ENCODE results near the gene RBP2.

RBP2 gene

DNA sequence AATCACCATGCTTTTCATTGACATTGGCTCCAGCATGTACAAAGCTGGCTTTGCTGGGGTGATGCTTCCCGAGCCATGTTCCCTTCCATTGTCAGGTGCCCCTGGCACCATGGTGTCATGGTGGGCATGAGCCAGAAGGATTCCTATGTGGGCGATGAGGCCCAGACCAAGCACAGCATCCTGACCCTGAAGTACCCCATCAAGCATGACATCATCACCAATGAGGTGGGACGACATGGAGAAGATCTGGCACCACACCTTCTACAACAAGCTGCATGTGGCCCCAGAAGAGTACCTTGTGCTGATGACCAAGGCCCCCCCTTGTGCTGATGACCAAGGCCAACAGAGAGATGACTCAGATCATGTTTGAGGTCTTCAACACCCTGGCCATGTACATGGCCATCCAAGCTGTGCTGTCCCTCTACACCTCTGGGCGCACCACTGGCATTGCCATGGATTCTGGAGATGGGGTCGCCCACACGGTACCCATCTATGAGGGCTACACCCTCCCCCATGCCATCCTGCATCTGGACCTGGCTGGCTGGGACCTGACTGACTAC is 17.6 kb upstream of the RBP2 start:
- H4K8ac ChIP-seq (ENCODE audit: low read length) = no peak overlapping the region
- no peak overlapping the region for H2BK12ac ChIP-seq (ENCODE audit: low read length in 2 of 2)
- no peak overlapping the region for H3K4me3 ChIP-seq (ENCODE audit: insufficient read depth in 1 of 2, low read depth in 1 of 2, low read length in 2 of 2)
- no peak overlapping the region for H2BK5ac ChIP-seq (ENCODE audit: low read depth, low read length, poor library complexity, severe bottlenecking)
- H2BK15ac ChIP-seq (ENCODE audit: low read depth, poor library complexity, severe bottlenecking) = no peak overlapping the region
- H3K18ac ChIP-seq (ENCODE audit: low read depth in 1 of 2, low read length in 2 of 2) = no peak overlapping the region
- no peak overlapping the region for H3K9ac ChIP-seq (ENCODE audit: low read length)
- no peak overlapping the region for H4K91ac ChIP-seq (ENCODE audit: low read length)
- no peak for DNase-seq
- no peaks in the 10 kb centered on the region for H3K9me3 ChIP-seq (ENCODE audit: control insufficient read depth, low read length)
- no peak overlapping the region for H3K23ac ChIP-seq (ENCODE audit: low read length in 2 of 2)
- H3K14ac ChIP-seq (ENCODE audit: low read length in 2 of 2) = no peak overlapping the region
- H3K79me1 ChIP-seq (replicated peaks; ENCODE audit: low read length, poor library complexity, severe bottlenecking) = no peaks in the 10 kb centered on the region
- no peaks in the 10 kb centered on the region for H3K4me1 ChIP-seq (ENCODE audit: control insufficient read depth, insufficient read depth, low read depth, low read length)
- H3K27me3 ChIP-seq (ENCODE audit: control insufficient read depth in 1 of 2, insufficient read depth in 1 of 2, low read length in 2 of 2) = peaks cover 0 to 4% of the 10 kb centered on the region in 2 experiments
- no peak overlapping the region for H3K4me2 ChIP-seq (ENCODE audit: low read length, poor library complexity, severe bottlenecking)
- no peaks in the 10 kb centered on the region for H3K36me3 ChIP-seq (ENCODE audit: control insufficient read depth in 1 of 2, insufficient read depth in 2 of 2, low read depth in 1 of 2, low read length in 2 of 2)
- H2AK5ac ChIP-seq (ENCODE audit: low read length, severe bottlenecking) = no peak overlapping the region
- WGBS = 82% methylated on average over 6 of the region's 6 CpGs
- no peak overlapping the region for H2AFZ ChIP-seq (ENCODE audit: low read depth, low read length)
- no peak overlapping the region for H3K27ac ChIP-seq (ENCODE audit: low read length, poor library complexity, severe bottlenecking)
- H3K4ac ChIP-seq (ENCODE audit: low read depth in 1 of 2, low read length in 2 of 2) = peak overlapping the region in 1 of 2 experiments; percentile 2
- no peak overlapping the region for H2BK120ac ChIP-seq (ENCODE audit: low read depth, low read length)

DNA sequence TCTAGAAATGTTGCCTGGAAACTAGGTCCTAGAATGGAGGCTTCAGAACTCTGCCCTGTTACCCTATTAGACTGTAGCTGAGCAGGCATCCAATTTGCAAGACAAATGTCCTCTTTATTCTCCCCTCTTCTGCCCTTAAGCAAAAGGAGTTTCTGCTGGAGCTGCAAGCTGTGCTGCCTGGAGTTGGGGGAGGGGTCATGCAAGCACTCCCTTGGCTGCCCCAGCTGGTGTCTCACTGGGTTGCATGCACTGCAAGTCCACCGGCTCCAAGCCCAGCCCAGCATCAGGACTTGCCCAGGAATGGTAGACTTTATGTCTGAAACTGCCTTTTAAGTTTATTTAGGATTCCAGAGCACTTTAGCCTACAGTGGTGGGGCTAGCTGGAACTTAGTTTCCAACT is 15.7 kb upstream of the RBP2 start:
- Histone ChIP-seq H3K18ac (ENCODE audit: low read depth in 1 of 2, low read length in 2 of 2) (no peak overlapping the region), H3K9ac (ENCODE audit: low read length) (no peak overlapping the region), H4K91ac (ENCODE audit: low read length) (no peak overlapping the region), H3K4me3 (ENCODE audit: insufficient read depth in 1 of 2, low read depth in 1 of 2, low read length in 2 of 2) (no peak overlapping the region), H2BK15ac (ENCODE audit: low read depth, poor library complexity, severe bottlenecking) (no peak overlapping the region), H3K27ac (ENCODE audit: low read length, poor library complexity, severe bottlenecking) (no peak overlapping the region), H2BK120ac (ENCODE audit: low read depth, low read length) (no peak overlapping the region), H3K14ac (ENCODE audit: low read length in 2 of 2) (no peak overlapping the region), H2BK5ac (ENCODE audit: low read depth, low read length, poor library complexity, severe bottlenecking) (no peak overlapping the region), H3K4me2 (ENCODE audit: low read length, poor library complexity, severe bottlenecking) (no peak overlapping the region), H3K79me1 (replicated peaks; ENCODE audit: low read length, poor library complexity, severe bottlenecking) (no peaks in the 10 kb centered on the region), H3K23ac (ENCODE audit: low read length in 2 of 2) (no peak overlapping the region), H2AFZ (ENCODE audit: low read depth, low read length) (no peak overlapping the region), H3K36me3 (ENCODE audit: control insufficient read depth in 1 of 2, insufficient read depth in 2 of 2, low read depth in 1 of 2, low read length in 2 of 2) (no peaks in the 10 kb centered on the region), H4K8ac (ENCODE audit: low read length) (no peak overlapping the region), H3K27me3 (ENCODE audit: control insufficient read depth in 1 of 2, insufficient read depth in 1 of 2, low read length in 2 of 2) (peaks cover 0 to 4% of the 10 kb centered on the region in 2 experiments), H2AK5ac (ENCODE audit: low read length, severe bottlenecking) (no peak overlapping the region), H2BK12ac (ENCODE audit: low read length in 2 of 2) (no peak overlapping the region), H3K4ac (ENCODE audit: low read depth in 1 of 2, low read length in 2 of 2) (no peak overlapping the region), H3K4me1 (ENCODE audit: control insufficient read depth, insufficient read depth, low read depth, low read length) (no peaks in the 10 kb centered on the region), H3K9me3 (ENCODE audit: control insufficient read depth, low read length) (no peaks in the 10 kb centered on the region)
- 57% methylated on average over 1 of the region's 1 CpG for WGBS
- no peak for DNase-seq

DNA sequence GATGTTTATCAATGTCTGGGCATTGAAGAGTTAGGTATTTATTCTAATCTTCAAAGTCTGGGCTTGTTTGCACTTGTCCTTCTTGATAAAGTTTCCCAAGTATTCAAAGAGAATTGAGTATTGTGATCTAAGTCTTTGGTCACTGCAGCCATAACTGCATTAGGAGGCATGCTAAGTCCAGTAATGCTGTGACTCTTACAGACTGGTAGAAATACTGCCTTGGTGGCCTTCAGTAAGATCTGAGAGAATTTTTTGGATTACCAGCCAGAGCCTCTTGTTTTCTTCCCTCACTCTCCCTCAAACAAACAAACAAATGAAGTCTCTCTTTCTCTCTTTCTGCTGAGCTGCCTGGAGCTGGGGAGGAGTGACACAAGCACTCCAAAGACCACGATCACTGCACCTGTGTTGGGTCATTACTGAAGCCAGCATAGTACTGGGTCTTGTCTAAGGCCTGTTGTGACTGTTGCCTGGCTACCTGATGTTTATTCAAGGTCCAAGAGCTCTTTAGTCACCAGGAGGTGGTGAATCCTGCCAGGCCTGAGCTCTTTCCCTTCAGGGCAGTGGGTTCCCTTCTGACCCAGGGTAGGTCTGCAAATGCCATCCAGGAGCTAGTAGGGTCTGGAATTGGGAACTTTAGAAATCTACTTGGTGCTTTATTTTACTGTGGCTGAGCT is 14.8 kb upstream of the RBP2 start:
- H3K27ac ChIP-seq (ENCODE audit: low read length, poor library complexity, severe bottlenecking) = no peak overlapping the region
- H3K27me3 ChIP-seq (ENCODE audit: control insufficient read depth in 1 of 2, insufficient read depth in 1 of 2, low read length in 2 of 2) = peaks cover 0 to 4% of the 10 kb centered on the region in 2 experiments
- no peak overlapping the region for H4K8ac ChIP-seq (ENCODE audit: low read length)
- no peak overlapping the region for H2BK5ac ChIP-seq (ENCODE audit: low read depth, low read length, poor library complexity, severe bottlenecking)
- DNase-seq = no peak
- no peaks in the 10 kb centered on the region for H3K4me1 ChIP-seq (ENCODE audit: control insufficient read depth, insufficient read depth, low read depth, low read length)
- H3K14ac ChIP-seq (ENCODE audit: low read length in 2 of 2) = no peak overlapping the region
- no peak overlapping the region for H2BK15ac ChIP-seq (ENCODE audit: low read depth, poor library complexity, severe bottlenecking)
- H3K36me3 ChIP-seq (ENCODE audit: control insufficient read depth in 1 of 2, insufficient read depth in 2 of 2, low read depth in 1 of 2, low read length in 2 of 2) = no peaks in the 10 kb centered on the region
- H2BK120ac ChIP-seq (ENCODE audit: low read depth, low read length) = no peak overlapping the region
- no peak overlapping the region for H3K4ac ChIP-seq (ENCODE audit: low read depth in 1 of 2, low read length in 2 of 2)
- H3K18ac ChIP-seq (ENCODE audit: low read depth in 1 of 2, low read length in 2 of 2) = no peak overlapping the region
- H3K9ac ChIP-seq (ENCODE audit: low read length) = no peak overlapping the region
- no peak overlapping the region for H2BK12ac ChIP-seq (ENCODE audit: low read length in 2 of 2)
- no peak overlapping the region for H2AK5ac ChIP-seq (ENCODE audit: low read length, severe bottlenecking)
- H4K91ac ChIP-seq (ENCODE audit: low read length) = no peak overlapping the region
- no peak overlapping the region for H3K4me3 ChIP-seq (ENCODE audit: insufficient read depth in 1 of 2, low read depth in 1 of 2, low read length in 2 of 2)
- WGBS = 22% methylated on average over 1 of the region's 1 CpG
- H3K23ac ChIP-seq (ENCODE audit: low read length in 2 of 2) = no peak overlapping the region
- H3K4me2 ChIP-seq (ENCODE audit: low read length, poor library complexity, severe bottlenecking) = no peak overlapping the region
- H3K79me1 ChIP-seq (replicated peaks; ENCODE audit: low read length, poor library complexity, severe bottlenecking) = no peaks in the 10 kb centered on the region
- H2AFZ ChIP-seq (ENCODE audit: low read depth, low read length) = no peak overlapping the region
- no peaks in the 10 kb centered on the region for H3K9me3 ChIP-seq (ENCODE audit: control insufficient read depth, low read length)

DNA sequence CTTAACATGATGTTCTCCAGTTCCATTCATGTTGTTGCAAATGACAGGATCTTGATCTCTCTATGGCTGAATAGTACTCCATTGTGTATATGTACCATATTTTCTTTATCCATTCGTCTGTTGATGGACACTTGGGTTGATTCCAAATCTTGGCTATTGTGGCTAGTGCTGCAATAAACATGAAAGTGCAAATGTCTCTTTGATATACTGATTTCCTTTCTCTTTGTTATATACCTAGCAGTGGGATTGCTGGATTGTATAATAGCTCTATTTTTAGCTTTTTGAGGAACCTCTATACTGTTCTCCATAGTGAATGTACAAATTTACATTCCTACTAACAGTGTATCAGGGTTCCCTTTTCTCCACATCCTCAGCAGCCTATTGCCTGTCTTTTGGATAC is 5.9 kb upstream of the RBP2 start:
- no peak overlapping the region for H3K4me3 ChIP-seq (ENCODE audit: insufficient read depth in 1 of 2, low read depth in 1 of 2, low read length in 2 of 2)

More for the DNA sequence above, 5.9 kb upstream of the RBP2 start:
- H4K8ac ChIP-seq (ENCODE audit: low read length) = no peak overlapping the region
- peaks cover 1% of the 10 kb centered on the region for H3K4me1 ChIP-seq (ENCODE audit: control insufficient read depth, insufficient read depth, low read depth, low read length)
- H3K14ac ChIP-seq (ENCODE audit: low read length in 2 of 2) = no peak overlapping the region
- no peak overlapping the region for H4K91ac ChIP-seq (ENCODE audit: low read length)
- no peaks in the 10 kb centered on the region for H3K36me3 ChIP-seq (ENCODE audit: control insufficient read depth in 1 of 2, insufficient read depth in 2 of 2, low read depth in 1 of 2, low read length in 2 of 2)
- no peaks in the 10 kb centered on the region for H3K9me3 ChIP-seq (ENCODE audit: control insufficient read depth, low read length)
- no peak overlapping the region for H2AK5ac ChIP-seq (ENCODE audit: low read length, severe bottlenecking)
- peaks cover 0 to 5% of the 10 kb centered on the region in 2 experiments for H3K27me3 ChIP-seq (ENCODE audit: control insufficient read depth in 1 of 2, insufficient read depth in 1 of 2, low read length in 2 of 2)
- no peak overlapping the region for H3K4ac ChIP-seq (ENCODE audit: low read depth in 1 of 2, low read length in 2 of 2)
- H3K9ac ChIP-seq (ENCODE audit: low read length) = no peak overlapping the region
- H2BK12ac ChIP-seq (ENCODE audit: low read length in 2 of 2) = no peak overlapping the region
- H3K27ac ChIP-seq (ENCODE audit: low read length, poor library complexity, severe bottlenecking) = no peak overlapping the region
- H3K18ac ChIP-seq (ENCODE audit: low read depth in 1 of 2, low read length in 2 of 2) = no peak overlapping the region
- no peak overlapping the region for H2AFZ ChIP-seq (ENCODE audit: low read depth, low read length)
- no peak overlapping the region for H2BK120ac ChIP-seq (ENCODE audit: low read depth, low read length)
- H3K4me2 ChIP-seq (ENCODE audit: low read length, poor library complexity, severe bottlenecking) = no peak overlapping the region
- WGBS = 40% methylated on average over 1 of the region's 1 CpG
- no peak overlapping the region for H2BK15ac ChIP-seq (ENCODE audit: low read depth, poor library complexity, severe bottlenecking)
- H2BK5ac ChIP-seq (ENCODE audit: low read depth, low read length, poor library complexity, severe bottlenecking) = no peak overlapping the region
- H3K79me1 ChIP-seq (replicated peaks; ENCODE audit: low read length, poor library complexity, severe bottlenecking) = no peaks in the 10 kb centered on the region
- DNase-seq = no peak
- H3K23ac ChIP-seq (ENCODE audit: low read length in 2 of 2) = no peak overlapping the region

All from mesenchymal stem cell (in vitro differentiated cells and primary cell).